ENCODE data around the gene INPP5A.
"Not testable (repeated sequence)": the region's sequence is repeated elsewhere in the genome, so short reads cannot be mapped to it uniquely, and the experiment has no call there.

INPP5A gene

GRCh38 chr10:132732518-132732917, 194.9 kb downstream of the INPP5A start:
- DNase-seq: no peak

- no peak for DNase-seq
Observed at GRCh38 chr10:132733926-132734325, 196.3 kb downstream of the INPP5A start.

GRCh38 chr10:132735341-132735775, 197.8 kb downstream of the INPP5A start:
- no peak for DNase-seq

GRCh38 chr10:132735923-132736391, 198.4 kb downstream of the INPP5A start:
- DNase-seq: no peak

- no peak for DNase-seq
Observed at GRCh38 chr10:132737390-132738048, 199.9 kb downstream of the INPP5A start.

GRCh38 chr10:132738454-132739224, 201.1 kb downstream of the INPP5A start:
- no peak for DNase-seq

GRCh38 chr10:132739225-132739613, 201.6 kb downstream of the INPP5A start:
- DNase-seq: no peak

- no peak for DNase-seq
Observed at GRCh38 chr10:132740588-132740987, 203.0 kb downstream of the INPP5A start.

- DNase-seq: no peak
Observed at GRCh38 chr10:132742167-132742836, 204.7 kb downstream of the INPP5A start.

- no peak for DNase-seq
Observed at GRCh38 chr10:132742837-132743194, 205.2 kb downstream of the INPP5A start.

- not testable (repeated sequence) for DNase-seq
Observed at GRCh38 chr10:132743196-132743924, 205.8 kb downstream of the INPP5A start.

- no peak for DNase-seq
Observed at GRCh38 chr10:132743925-132744490, 206.4 kb downstream of the INPP5A start.

GRCh38 chr10:132744839-132745238, 207.3 kb downstream of the INPP5A start:
- no peak for DNase-seq

GRCh38 chr10:132745511-132745910, 207.9 kb downstream of the INPP5A start:
- DNase-seq: no peak

- no peak for DNase-seq
Observed at GRCh38 chr10:132745971-132746370, 208.4 kb downstream of the INPP5A start.

GRCh38 chr10:132746386-132746785, 208.8 kb downstream of the INPP5A start:
- DNase-seq: no peak

GRCh38 chr10:132746801-132747625, 209.4 kb downstream of the INPP5A start:
- DNase-seq: no peak

GRCh38 chr10:132748135-132748534, 210.5 kb downstream of the INPP5A start:
- DNase-seq: no peak

GRCh38 chr10:132748545-132749370, 211.2 kb downstream of the INPP5A start:
- no peak for DNase-seq

- no peak for DNase-seq
Observed at GRCh38 chr10:132749371-132749795, 211.8 kb downstream of the INPP5A start.

GRCh38 chr10:132750936-132751335, 213.3 kb downstream of the INPP5A start:
- DNase-seq: no peak

All from NCI-H2029 (cell line).